Measurements from ENCODE around the gene ADK. TPM values are rescaled to one million over a fixed set of nuclear protein-coding genes. Genes with fewer than 3 reads are reported as not detected.
A peak's percentile ranks its signal among the peaks of the same experiment; 100 is the strongest.
"Not testable (repeated sequence)": the region's sequence is repeated elsewhere in the genome, so short reads cannot be mapped to it uniquely, and the experiment has no call there.

Gene ADK
- total RNA-seq, 1 experiment from 2014 or later: 26.5 TPM

DNA sequence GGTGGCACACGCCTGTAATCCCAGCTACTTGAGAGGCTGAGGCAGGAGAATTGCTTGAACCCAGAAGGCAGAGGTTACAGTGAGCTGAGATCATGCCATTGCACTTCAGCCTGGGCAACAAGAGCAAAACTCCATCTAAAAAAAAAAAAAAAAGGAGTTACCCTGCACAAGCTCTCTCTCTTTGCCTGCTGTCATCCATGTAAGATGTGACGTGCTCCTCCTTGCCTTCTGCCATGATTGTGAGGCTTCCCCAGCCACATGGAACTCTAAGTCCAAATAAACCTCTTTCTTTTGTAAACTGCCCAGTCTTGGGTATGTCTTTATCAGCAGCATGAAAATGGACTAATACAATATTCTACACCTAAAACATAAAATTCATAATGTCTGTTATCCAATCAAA is 429.4 kb downstream of the ADK start:
- not testable (repeated sequence) for H3K4me3 ChIP-seq, H3K9me3 ChIP-seq, H3K36me3 ChIP-seq, H3K27me3 ChIP-seq, DNase-seq

DNA sequence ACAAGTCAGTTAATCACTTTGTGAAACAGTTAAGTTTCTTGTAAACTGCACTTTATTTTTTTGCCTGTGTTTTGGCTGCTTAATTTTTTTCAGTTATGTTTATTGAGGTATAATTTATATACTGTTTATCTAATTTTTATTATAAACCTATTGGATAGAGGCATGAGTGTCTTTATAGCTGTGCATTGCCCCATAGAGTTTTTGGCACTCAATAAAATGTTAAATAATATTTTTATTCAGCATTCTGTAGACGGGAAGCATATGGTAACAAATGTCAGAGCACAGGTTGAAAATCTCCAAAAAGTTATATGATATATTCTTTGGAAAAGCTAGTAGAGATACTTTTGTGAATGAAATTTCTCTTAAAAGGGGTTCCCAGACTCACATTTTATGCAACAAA is 431.5 kb downstream of the ADK start:
- H3K27me3 ChIP-seq: no peaks in the 10 kb centered on the region

DNA sequence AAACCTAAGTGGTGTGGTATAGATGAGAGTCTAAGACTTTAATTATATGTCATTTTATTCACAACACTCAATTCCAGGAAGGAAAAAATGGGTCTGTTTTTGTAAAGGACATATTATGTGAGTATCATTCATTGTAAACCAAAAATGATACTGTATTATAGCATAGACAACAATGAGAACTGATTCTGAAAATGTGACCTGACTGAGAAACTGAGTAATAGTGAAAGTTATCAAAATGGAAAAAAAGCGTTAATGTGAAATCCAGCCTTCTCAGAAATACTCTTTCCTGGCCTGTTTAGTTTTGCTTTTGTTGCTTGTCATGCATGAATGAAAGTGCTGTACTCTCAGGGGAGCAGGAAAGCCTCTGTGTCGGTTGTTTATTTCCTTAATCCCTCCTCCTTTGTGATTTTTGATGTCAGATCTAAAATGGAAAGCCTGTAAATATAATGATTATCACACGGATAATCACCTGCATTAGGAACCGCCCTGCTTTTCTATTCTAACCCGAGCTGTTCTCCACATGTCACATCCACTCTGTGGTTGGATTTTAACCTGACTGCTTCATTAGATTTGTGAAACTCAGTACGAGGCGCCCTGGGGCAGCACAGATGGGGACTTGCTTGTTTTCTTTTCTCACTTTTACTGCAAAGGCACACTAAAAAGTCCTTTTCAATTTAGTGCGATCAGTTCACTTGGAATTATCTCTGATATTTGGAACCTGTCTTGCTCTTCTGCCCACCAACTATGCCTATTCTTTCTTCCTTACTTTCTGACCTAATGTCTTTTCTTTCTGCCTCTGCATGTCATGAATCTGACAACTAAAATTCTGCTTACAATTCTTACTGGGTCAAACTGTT is 434.4 kb downstream of the ADK start:
- Histone ChIP-seq H3K27me3 (no peaks in the 10 kb centered on the region), H3K4me3 (no peak overlapping the region), H3K9me3 (no peaks in the 10 kb centered on the region), H3K36me3 (no peaks in the 10 kb centered on the region)
- DNase-seq: no peak

More for the DNA sequence above, 431.5 kb downstream of the ADK start:
- DNase-seq: no peak
- Histone ChIP-seq H3K36me3 (no peaks in the 10 kb centered on the region), H3K9me3 (no peaks in the 10 kb centered on the region), H3K4me3 (no peak overlapping the region)

DNA sequence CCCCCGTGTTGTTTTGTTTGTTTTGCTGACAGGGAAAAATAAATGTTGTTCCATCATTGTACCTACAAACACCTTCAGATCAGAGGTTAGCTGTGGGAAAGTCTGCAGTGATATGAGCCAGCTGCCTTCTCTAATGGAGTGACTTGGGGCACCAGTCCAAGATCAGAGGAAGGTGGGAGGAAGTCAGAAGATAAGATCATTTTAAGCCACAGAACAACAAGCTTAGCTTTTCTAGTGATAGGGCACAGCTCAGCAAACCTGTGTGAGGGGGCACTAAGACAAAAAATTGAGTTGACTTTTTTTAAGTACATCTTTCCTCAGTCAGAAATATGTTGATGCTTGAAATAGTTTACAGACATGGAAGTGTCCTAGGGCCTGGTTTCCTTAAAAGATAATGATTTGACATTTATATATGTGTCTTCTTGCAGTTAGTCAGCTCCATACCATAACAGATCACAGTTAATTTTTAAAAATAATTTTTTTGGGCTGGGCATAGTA is 435.1 kb downstream of the ADK start:
- Histone ChIP-seq H3K9me3 (no peaks in the 10 kb centered on the region), H3K36me3 (no peaks in the 10 kb centered on the region), H3K27me3 (no peaks in the 10 kb centered on the region), H3K4me3 (no peak overlapping the region)
- DNase-seq: no peak

DNA sequence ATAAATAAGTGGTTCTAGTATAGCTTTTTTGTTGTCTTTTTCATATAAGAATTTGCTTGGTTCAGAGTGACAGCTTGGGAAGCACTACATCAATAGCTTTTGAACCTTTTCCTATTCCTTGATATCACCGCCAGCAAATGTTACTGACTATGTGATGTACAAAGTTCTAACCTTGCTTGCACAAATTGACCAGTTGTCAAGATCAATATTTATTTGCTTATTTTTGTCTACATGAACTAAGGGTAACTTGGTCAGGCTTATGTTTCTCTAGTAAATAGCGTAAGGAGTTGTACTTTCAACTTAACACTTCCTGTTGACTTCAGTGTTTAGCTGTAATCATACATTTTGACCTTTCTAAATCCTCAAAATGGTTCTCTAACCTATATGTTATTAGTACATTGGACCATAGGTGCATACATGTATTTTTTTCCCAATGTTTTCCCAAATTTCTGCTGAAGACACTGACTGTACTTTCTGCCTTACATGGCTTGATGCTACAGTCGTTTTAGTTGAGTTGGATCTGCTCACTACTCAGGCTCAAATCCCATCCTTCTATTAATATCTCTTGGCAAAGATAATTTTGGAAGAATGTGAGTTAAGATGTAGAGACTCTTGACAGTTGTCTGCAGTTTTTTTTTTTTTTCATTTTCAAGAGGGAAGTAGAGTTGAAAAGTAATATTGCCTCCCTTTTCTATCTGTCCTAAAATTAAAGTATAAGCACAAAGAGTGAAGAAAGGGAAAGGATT is 436.3 kb downstream of the ADK start:
- no peak for DNase-seq
- H3K9me3 ChIP-seq: no peaks in the 10 kb centered on the region
- H3K27me3 ChIP-seq: no peaks in the 10 kb centered on the region
- no peaks in the 10 kb centered on the region for H3K36me3 ChIP-seq
- no peak overlapping the region for H3K4me3 ChIP-seq

DNA sequence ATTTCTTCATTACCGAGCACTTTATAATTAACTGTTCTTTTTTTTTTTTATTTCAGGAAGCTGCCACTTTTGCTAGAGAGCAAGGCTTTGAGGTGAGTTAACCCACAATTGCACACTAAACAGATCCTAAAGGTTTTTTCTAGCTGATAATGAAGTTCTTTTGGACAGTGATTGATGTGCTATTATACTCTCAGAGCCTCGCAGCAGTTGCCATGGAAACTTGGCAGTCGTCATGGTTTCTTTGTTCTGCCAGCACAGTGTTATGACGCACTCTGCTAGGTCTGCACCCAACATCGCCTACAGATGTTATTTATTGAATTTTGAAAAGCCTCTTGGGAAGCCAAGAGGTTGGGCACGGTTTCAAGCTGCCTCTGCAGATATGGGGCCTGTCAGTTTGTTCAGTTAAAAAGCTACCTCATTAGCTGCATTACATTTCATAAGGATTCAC is 438.2 kb downstream of the ADK start:
- Histone ChIP-seq H3K9me3 (no peaks in the 10 kb centered on the region), H3K36me3 (no peaks in the 10 kb centered on the region), H3K27me3 (no peaks in the 10 kb centered on the region), H3K4me3 (no peak overlapping the region)
- peak; percentile 93 for DNase-seq

DNA sequence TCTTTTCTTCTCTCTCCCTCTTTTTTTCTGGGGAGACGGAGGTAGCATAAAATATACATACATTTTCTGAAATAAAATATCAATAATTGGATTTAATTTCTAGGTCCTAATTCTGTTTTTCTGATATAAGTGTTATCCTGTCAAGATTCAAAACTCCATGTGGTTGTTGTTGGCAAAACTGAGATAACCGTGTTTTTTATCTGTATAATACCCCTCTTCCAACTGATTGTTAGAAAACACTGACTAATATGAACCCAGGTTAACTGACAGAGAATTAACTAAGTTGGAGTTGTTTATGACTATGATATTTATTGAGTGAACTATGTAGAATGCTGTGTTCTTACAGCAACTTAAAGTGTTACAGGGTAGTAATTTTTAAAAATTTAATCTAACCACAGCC is 438.8 kb downstream of the ADK start:
- no peak for DNase-seq
- H3K27me3 ChIP-seq: no peaks in the 10 kb centered on the region
- no peaks in the 10 kb centered on the region for H3K9me3 ChIP-seq
- no peaks in the 10 kb centered on the region for H3K36me3 ChIP-seq
- H3K4me3 ChIP-seq: no peak overlapping the region

DNA sequence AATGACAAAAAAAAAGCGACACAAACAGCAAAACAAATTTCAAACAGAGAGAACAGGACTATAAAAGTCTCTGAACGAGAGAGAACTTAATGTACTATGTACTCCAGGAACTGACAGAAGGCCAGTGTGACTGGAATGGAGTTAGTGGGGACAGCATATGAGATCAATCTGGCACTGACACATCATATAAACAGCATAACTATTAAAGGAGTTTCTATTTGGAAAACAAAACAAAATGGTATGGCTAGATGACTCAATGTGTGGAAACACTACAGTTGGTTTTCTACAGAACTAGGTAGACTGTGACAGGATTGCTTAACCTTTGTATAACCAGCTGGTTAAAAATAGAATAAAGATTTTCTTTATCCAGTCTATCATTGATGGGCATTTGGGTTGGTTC is 442.4 kb downstream of the ADK start:
- no peaks in the 10 kb centered on the region for H3K36me3 ChIP-seq

DNA sequence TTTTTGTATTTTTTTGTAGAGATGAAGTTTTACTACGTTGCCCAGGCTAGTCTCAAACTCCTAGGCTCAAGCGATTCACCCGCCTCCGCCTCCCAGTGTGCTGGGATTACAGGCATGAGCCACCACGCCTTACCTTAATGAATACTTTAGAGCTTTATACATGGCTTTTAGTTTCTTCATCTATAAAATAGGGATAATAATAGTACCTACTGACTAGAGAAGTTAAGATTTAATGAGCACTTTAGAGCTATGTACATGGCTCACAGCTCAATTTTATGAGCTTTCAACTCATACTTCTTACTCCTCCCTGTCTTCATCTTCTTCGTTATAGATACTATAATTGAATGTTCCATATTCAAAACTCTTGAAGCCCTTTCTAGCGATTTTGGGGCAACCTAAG is 445.7 kb downstream of the ADK start:
- Histone ChIP-seq H3K4me3 (no peak overlapping the region), H3K36me3 (no peaks in the 10 kb centered on the region), H3K27me3 (no peaks in the 10 kb centered on the region), H3K9me3 (no peaks in the 10 kb centered on the region)
- no peak for DNase-seq

More for the DNA sequence above, 442.4 kb downstream of the ADK start:
- Histone ChIP-seq H3K4me3 (no peak overlapping the region), H3K27me3 (no peaks in the 10 kb centered on the region), H3K9me3 (no peaks in the 10 kb centered on the region)
- no peak for DNase-seq

DNA sequence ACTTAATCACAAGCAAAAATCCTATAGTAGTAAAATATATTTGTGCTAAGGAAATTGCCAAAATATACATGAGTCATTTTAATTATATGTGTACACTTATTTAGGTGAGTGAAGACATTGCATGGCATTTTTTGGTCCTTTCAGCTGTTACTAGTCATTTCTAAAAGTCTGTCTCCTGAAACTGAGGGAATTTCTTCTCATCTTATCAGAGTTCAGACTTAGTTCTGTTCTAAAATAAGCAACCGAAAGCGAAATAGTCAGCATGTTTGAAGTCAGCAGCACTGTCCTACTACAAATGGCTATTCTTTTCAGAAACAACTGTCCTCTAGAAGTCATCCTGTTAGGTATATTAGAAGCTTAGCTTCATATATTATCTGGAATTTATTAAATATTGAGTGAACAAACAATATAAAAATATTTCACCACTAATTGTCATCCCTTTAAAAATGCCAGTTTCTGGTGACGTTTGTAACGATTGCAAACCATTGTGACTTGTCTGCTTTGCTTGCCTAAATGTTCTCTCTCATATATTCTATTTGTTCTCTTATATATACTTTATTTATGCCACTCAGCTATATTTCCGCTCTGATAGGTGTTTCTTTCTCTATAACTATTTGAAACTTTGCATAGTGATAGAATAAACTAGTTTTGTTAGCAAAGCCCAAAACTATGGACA is 448.0 kb downstream of the ADK start:
- no peaks in the 10 kb centered on the region; the same call in 1 of the 2 replicates for H3K9me3 ChIP-seq
- no peaks in the 10 kb centered on the region for H3K27me3 ChIP-seq
- no peak for DNase-seq
- H3K36me3 ChIP-seq: no peaks in the 10 kb centered on the region
- H3K4me3 ChIP-seq: no peak overlapping the region

DNA sequence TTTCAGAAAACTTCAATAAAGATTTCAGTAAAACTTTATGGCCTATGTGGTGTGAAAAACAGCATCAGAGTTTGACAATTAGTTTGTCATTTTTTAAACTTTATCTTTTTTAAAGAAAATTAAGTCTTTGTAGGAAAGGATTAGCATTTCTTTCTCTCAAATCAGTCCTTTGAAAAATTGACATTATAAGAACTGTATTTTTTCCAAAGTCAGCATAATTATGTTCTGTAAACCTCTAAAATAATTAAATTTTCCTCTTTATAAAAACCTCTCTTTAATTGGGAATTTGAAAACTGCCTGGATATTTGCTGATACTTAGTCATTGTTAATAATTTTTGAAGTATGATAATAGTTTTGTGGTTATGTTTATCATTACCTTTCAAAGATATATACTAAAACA is 448.7 kb downstream of the ADK start:
- no peaks in the 10 kb centered on the region; the same call in 1 of the 2 replicates for H3K9me3 ChIP-seq
- DNase-seq: no peak
- H3K27me3 ChIP-seq: no peaks in the 10 kb centered on the region
- H3K36me3 ChIP-seq: no peaks in the 10 kb centered on the region
- H3K4me3 ChIP-seq: no peak overlapping the region

DNA sequence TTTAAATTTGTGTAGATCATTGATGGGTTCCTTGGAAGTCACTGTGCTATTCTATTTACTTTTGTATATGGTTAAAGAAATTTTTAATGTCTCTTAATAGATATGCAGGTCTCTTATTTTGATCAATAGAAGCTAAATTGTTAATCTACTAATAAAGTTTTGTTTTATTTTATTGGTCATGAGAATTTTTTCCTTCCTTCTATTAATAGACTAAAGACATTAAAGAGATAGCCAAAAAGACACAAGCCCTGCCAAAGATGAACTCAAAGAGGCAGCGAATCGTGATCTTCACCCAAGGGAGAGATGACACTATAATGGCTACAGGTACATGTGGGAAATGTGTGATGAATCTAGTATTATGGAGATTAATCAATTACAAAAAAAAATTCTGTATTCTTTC is 449.1 kb downstream of the ADK start:
- no peak for DNase-seq
- Histone ChIP-seq H3K9me3 (no peaks in the 10 kb centered on the region; the same call in 1 of the 2 replicates), H3K4me3 (no peak overlapping the region), H3K36me3 (no peaks in the 10 kb centered on the region), H3K27me3 (no peaks in the 10 kb centered on the region)

DNA sequence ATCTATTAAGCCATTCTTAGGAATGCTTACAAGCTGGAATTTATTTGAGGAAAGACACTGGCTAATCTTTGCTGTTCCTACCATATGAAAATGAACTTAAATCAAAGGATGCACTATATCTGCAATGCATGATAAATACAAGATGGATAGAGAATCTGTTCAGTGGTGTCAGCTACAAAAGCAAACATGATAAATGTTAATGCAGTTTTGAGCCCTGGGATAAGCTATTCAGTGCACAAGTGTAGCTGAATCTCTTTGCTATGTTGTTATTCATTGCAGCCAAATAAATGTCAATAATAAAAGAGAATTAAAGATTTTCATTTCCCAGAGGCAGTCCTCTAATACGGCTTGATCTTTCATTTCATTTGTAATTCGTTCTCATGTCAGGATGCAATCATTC is 451.6 kb downstream of the ADK start:
- Histone ChIP-seq H3K36me3 (no peaks in the 10 kb centered on the region), H3K4me3 (no peak overlapping the region), H3K27me3 (no peaks in the 10 kb centered on the region), H3K9me3 (no peaks in the 10 kb centered on the region; the same call in 1 of the 2 replicates)
- no peak for DNase-seq

DNA sequence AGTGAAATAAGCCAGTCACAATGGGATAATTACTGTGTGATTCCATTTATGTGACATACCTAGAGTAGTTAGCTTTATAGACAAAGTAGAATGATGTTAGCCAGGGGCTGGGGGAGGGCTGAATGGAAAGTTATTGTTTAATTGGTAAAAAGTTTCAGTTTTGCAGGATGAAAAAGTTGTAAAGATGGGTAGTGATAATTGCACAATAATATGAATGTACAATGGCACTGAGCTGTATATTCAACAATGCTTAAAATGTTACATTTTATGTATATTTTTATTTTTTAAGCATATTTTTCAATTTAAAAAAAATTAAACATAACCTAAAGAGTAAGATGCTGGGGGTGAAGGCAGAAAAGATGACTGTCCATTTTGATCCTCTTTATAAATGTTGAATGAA is 459.3 kb downstream of the ADK start:
- no peak for DNase-seq

DNA sequence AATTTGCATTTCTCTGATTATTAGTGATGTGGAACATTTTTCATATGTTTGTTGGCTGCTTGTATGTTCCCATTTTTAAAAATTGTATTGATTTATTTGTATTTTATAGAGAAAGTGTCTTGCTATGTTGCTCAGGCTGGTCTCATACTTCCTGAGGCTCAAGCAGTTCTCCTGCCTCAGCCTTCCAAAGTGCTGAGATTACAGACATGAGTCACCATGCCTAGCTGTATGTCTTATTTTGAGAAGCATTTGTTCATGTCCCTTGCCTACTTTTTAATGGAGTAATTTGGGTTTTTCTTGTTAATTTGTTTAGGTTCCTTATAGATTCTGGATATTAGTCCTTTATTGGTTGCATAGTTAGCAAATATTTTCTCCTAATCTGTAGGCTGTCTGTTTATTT is 461.2 kb downstream of the ADK start:
- no peak for DNase-seq
- Histone ChIP-seq H3K27me3 (no peaks in the 10 kb centered on the region), H3K9me3 (no peaks in the 10 kb centered on the region), H3K36me3 (no peaks in the 10 kb centered on the region), H3K4me3 (no peak overlapping the region)

More for the DNA sequence above, 459.3 kb downstream of the ADK start:
- H3K4me3 ChIP-seq: no peak overlapping the region
- H3K9me3 ChIP-seq: no peaks in the 10 kb centered on the region
- H3K27me3 ChIP-seq: no peaks in the 10 kb centered on the region
- H3K36me3 ChIP-seq: no peaks in the 10 kb centered on the region

DNA sequence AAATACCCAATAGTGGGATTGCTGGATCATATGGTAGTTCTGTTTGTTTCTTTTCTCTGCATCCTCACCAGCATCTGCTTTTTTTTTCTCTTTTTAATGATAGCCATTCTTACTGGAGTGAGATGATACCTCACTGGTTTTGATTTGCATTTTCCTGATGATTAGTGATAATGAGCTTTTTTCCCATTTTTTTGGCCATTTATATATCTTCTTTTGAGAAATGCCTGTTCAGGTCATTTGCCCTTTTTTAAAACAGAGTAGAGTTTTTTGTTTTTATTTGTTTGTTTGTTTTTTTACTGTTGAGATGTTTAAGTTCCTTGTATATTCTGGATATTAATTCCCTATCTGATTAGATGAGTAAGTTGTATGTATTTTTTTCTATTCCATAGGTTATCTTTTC is 469.6 kb downstream of the ADK start:
- Histone ChIP-seq H3K4me3 (no peak overlapping the region), H3K27me3 (no peaks in the 10 kb centered on the region), H3K9me3 (peaks cover 14% of the 10 kb centered on the region), H3K36me3 (no peaks in the 10 kb centered on the region)
- no peak for DNase-seq

DNA sequence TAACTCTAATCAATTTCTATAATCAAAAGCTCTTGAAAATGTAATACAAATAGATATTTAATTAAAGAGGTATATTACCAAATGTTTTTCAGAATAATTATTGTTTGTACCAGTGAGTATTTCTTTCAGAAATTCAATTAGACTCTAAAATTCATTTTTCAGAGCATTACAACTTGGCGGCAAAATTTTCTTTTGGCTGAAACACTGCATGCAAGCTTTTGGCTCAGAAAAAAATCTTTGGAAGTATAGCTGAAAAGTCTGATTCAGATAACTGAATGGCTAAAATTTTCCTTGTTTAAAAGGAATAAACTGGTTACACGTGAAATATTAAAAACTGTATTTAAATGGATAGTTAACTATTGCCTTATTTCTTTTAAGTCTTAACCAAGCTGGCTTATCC is 472.8 kb downstream of the ADK start:
- Histone ChIP-seq H3K4me3 (no peak overlapping the region), H3K36me3 (no peaks in the 10 kb centered on the region), H3K9me3 (peaks cover 11% of the 10 kb centered on the region), H3K27me3 (no peaks in the 10 kb centered on the region)
- no peak for DNase-seq

Measured in MG63 (cell line).